Tibial nerve (tissue), 3 donors: Measurements from ENCODE around the gene NMT1.

ENCODE experiments used
- POLR2A ChIP-seq, 2 donors: fragments of 450-650 bp; IDR thresholded peaks; one replicate each; pipeline ENCODE4 v1.6.1; 2017; ENCODE audit warnings: antibody characterized with exemption in 2 of 2, mild to moderate bottlenecking in 2 of 2, moderate library complexity in 2 of 2
- TF ChIP-seq, protein P1 (sequence below), 5 experiments: fragments of 200-600 bp in 3 of 5; fragments of 450-650 bp in 2 of 5; sonication (generic) in 3 of 5; IDR thresholded peaks; one replicate each; pipeline ENCODE4 v1.5.1; 2016 to 2019; ENCODE audit warnings: antibody characterized with exemption in 5 of 5, mild to moderate bottlenecking in 3 of 5, moderate library complexity in 2 of 5

DNA sequence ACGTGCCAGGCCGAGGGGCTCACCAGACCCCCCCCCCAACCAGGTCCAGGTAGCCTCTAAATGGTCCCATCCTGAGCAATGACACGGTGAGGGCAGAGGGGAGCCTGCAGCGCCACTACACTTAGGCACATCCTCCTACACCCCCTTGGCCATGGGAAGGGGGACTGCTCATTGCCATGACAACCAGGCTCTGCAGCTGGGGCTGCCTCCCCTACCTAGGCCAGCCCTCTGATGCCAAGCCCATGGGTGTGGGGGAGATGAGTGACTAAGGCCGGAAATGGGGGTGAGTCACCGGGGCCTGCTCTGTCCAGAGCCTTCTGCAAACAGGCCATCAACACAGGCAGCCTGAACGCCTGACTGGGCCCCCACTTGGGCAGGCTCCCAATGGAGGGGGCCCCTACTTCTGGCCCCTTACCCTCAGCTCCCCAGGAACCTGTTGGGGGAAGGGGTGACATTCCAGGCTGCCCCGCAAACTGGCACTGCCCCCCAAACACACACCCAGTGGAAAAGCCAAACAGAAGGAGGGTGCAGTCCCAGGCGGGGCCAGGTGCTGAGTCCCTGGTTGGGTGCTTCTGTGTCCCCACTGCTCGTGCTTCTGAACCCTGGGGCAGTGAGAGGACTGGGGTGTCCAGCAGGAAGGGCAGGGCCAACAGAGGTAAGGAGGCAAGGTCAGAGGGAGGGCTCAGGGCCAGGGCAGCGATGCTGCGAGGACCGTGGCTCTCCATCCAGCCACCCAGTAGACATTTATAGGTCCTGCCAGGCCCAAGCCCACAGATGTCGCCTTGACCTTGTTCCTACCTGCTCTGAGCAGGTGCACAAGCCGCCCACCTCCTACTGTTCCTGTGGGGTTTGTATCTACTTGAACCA, 63.0 kb downstream of the NMT1 start:
- TF ChIP-seq POLR2A (IDR thresholded peaks at IDR 0.05) = no peak
- TF ChIP-seq, protein P1, sequence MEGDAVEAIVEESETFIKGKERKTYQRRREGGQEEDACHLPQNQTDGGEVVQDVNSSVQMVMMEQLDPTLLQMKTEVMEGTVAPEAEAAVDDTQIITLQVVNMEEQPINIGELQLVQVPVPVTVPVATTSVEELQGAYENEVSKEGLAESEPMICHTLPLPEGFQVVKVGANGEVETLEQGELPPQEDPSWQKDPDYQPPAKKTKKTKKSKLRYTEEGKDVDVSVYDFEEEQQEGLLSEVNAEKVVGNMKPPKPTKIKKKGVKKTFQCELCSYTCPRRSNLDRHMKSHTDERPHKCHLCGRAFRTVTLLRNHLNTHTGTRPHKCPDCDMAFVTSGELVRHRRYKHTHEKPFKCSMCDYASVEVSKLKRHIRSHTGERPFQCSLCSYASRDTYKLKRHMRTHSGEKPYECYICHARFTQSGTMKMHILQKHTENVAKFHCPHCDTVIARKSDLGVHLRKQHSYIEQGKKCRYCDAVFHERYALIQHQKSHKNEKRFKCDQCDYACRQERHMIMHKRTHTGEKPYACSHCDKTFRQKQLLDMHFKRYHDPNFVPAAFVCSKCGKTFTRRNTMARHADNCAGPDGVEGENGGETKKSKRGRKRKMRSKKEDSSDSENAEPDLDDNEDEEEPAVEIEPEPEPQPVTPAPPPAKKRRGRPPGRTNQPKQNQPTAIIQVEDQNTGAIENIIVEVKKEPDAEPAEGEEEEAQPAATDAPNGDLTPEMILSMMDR (IDR thresholded peaks at IDR 0.05) = no peak
